Measurements from ENCODE around the gene GPR137B. TPM values are rescaled to one million over a fixed set of nuclear protein-coding genes. Genes with fewer than 3 reads are reported as not detected.

Gene GPR137B
- total and polyA plus RNA-seq, 2 experiments from 2014 or later, result 4.5 to 11.1 TPM

DNA sequence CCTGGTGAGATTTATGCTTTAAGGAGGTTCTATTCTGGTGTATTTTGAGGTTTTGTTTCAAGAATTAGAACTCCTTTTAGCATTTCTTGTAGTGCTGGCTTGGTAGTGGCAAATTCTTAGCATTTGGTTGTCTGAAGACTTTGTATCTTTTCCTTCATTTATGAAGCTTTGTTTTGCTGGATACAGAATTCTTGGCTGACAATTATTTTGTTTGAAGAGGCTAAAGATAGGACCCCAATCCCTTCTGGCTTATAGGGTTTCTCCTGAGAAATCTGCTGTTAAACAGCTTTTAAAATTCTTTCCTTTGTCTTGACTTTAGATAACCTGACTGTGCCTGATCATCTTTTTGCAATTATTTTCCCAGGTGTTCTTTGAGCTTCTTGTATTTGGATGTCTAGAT lies 58.6 kb downstream of the GPR137B start (continued):
- TF ChIP-seq CREB1 (CRISPR knock-in tag; IDR thresholded peaks at IDR 0.05; ENCODE audit: low read depth), result no peak
- no peak for TF ChIP-seq JUNB (IDR thresholded peaks at IDR 0.05; ENCODE audit: unreplicated experiment)
- TF ChIP-seq, protein P1, sequence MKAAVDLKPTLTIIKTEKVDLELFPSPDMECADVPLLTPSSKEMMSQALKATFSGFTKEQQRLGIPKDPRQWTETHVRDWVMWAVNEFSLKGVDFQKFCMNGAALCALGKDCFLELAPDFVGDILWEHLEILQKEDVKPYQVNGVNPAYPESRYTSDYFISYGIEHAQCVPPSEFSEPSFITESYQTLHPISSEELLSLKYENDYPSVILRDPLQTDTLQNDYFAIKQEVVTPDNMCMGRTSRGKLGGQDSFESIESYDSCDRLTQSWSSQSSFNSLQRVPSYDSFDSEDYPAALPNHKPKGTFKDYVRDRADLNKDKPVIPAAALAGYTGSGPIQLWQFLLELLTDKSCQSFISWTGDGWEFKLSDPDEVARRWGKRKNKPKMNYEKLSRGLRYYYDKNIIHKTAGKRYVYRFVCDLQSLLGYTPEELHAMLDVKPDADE (IDR thresholded peaks at IDR 0.05), result no peak
- no peak for TF ChIP-seq ZNF331 (CRISPR knock-in tag; IDR thresholded peaks at IDR 0.05; ENCODE audit: low read depth)

DNA sequence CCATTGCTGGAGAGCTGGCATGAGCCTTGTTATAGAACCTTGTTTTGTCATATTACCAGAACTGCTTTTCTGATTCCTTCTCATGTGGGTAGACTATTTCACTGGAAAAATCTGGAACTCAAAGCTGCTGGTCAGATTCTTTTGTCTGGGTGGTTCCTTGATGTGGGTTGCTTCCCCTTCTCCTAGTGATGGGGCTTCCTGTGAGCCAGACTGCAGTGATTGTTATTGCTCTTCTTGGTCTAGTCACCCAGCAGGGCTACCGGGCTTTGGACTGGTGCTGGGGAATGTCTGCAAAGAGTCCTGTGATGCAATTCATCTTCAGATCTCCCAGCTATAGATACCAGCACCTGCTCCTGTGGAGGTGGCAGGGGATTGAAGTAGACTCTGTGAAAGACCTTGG lies 59.4 kb downstream of the GPR137B start:
- H3K9me3 Mint-ChIP-seq, result peaks cover 28% of the 10 kb centered on the region
- H2AFZ ChIP-seq, result no peak overlapping the region
- H3K27me3 ChIP-seq (ENCODE audit: insufficient read depth), result no peaks in the 10 kb centered on the region
- H3K27me3 Mint-ChIP-seq (ENCODE audit: insufficient read depth, low read depth, poor library complexity), result no peaks in the 10 kb centered on the region
- H3K27ac Mint-ChIP-seq, result no peak overlapping the region
- DNase-seq (ENCODE audit: low spot score) (no peak), ATAC-seq (no peak)
- H3K36me3 ChIP-seq (ENCODE audit: insufficient read depth), result no peaks in the 10 kb centered on the region; the same call in 1 of the 2 replicates
- no peak overlapping the region for H3K4me3 ChIP-seq
- no peaks in the 10 kb centered on the region for H4K20me1 ChIP-seq (replicated peaks; ENCODE audit: insufficient read depth)
- H3K27ac ChIP-seq (ENCODE audit: low read depth), result no peak overlapping the region
- H3K4me1 Mint-ChIP-seq, result peaks cover 8% of the 10 kb centered on the region
- H3K4me3 Mint-ChIP-seq, result no peak overlapping the region
- H3K4me1 ChIP-seq (ENCODE audit: insufficient read depth), result peaks cover 5% of the 10 kb centered on the region; the same call in 1 of the 2 replicates
- no peaks in the 10 kb centered on the region for H3F3A ChIP-seq (replicated peaks; ENCODE audit: low read depth)
- no peak overlapping the region for H3K4me2 ChIP-seq
- no peaks in the 10 kb centered on the region for H3K9me2 ChIP-seq (ENCODE audit: insufficient read depth)
- no peaks in the 10 kb centered on the region for H3K79me2 ChIP-seq (replicated peaks; ENCODE audit: insufficient read depth)
- TF ChIP-seq ZNF114 (CRISPR knock-in tag; IDR thresholded peaks at IDR 0.05) (no peak), EZH2phosphoT487 (IDR thresholded peaks at IDR 0.05; ENCODE audit: unreplicated experiment) (no peak), JUNB (IDR thresholded peaks at IDR 0.05; ENCODE audit: unreplicated experiment) (no peak), EZH2 (IDR thresholded peaks at IDR 0.05; ENCODE audit: low read depth, unreplicated experiment) (no peak), CREB1 (CRISPR knock-in tag; IDR thresholded peaks at IDR 0.05; ENCODE audit: low read depth) (no peak), STAT1 (IDR thresholded peaks at IDR 0.05; ENCODE audit: unreplicated experiment) (no peak)
- TF ChIP-seq, protein P1 (IDR thresholded peaks at IDR 0.05), result no peak
- TF ChIP-seq, protein P2, sequence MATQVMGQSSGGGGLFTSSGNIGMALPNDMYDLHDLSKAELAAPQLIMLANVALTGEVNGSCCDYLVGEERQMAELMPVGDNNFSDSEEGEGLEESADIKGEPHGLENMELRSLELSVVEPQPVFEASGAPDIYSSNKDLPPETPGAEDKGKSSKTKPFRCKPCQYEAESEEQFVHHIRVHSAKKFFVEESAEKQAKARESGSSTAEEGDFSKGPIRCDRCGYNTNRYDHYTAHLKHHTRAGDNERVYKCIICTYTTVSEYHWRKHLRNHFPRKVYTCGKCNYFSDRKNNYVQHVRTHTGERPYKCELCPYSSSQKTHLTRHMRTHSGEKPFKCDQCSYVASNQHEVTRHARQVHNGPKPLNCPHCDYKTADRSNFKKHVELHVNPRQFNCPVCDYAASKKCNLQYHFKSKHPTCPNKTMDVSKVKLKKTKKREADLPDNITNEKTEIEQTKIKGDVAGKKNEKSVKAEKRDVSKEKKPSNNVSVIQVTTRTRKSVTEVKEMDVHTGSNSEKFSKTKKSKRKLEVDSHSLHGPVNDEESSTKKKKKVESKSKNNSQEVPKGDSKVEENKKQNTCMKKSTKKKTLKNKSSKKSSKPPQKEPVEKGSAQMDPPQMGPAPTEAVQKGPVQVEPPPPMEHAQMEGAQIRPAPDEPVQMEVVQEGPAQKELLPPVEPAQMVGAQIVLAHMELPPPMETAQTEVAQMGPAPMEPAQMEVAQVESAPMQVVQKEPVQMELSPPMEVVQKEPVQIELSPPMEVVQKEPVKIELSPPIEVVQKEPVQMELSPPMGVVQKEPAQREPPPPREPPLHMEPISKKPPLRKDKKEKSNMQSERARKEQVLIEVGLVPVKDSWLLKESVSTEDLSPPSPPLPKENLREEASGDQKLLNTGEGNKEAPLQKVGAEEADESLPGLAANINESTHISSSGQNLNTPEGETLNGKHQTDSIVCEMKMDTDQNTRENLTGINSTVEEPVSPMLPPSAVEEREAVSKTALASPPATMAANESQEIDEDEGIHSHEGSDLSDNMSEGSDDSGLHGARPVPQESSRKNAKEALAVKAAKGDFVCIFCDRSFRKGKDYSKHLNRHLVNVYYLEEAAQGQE (IDR thresholded peaks at IDR 0.05; ENCODE audit: unreplicated experiment), result no peak
- H3K36me3 Mint-ChIP-seq (ENCODE audit: low read depth), result peaks cover 50% of the 10 kb centered on the region
